OCI-LY3 (cell line): Measurements from ENCODE around the gene PIM3.

Experiments
- H2AFZ ChIP-seq: fragments of 200-600, 300-600 bp; shearing (Covaris generic); 2 replicates; pipeline ENCODE4 v1.6.0; 2014; ENCODE audit warnings: antibody characterized with exemption, low read depth, low read length
- H3K27ac ChIP-seq: fragments of 200-600, 300-600 bp; sonication (generic); 2 replicates; pipeline ENCODE4 v1.5.1; 2014; ENCODE audit warnings: mild to moderate bottlenecking, low read length, moderate library complexity, mixed read lengths
- H3K27me3 ChIP-seq: fragments of 200-600, 300-600 bp; sonication (generic); 2 replicates; pipeline ENCODE4 v1.6.1; 2014; ENCODE audit warnings: low read depth, low read length, mixed read lengths
- H3K36me3 ChIP-seq: fragments of 200-600, 300-600 bp; sonication (generic); replicated peaks from 2 replicates; pipeline ENCODE3; 2014; ENCODE audit warnings: low read depth, low read length, mixed read lengths
- H3K4me1 ChIP-seq: fragments of 300-600, 200-600 bp; sonication (generic); 2 replicates; pipeline ENCODE4 v1.6.1; 2014; ENCODE audit warnings: low read length, mixed read lengths
- H3K4me2 ChIP-seq: fragments of 200-600, 300-600 bp; sonication (generic); 2 replicates; pipeline ENCODE4 v1.6.1; 2014; ENCODE audit warnings: low read length, mixed read lengths
- H3K4me3 ChIP-seq: fragments of 300-600, 200-600 bp; sonication (generic); 2 replicates; pipeline ENCODE4 v1.5.1; 2014; ENCODE audit warnings: antibody characterized with exemption, mild to moderate bottlenecking, low read length, moderate library complexity
- H3K79me2 ChIP-seq: fragments of 300-600, 200-600 bp; shearing (Covaris generic); 2 replicates; pipeline ENCODE4 v1.6.1; 2014; ENCODE audit warnings: mild to moderate bottlenecking, low read length, mixed read lengths
- H3K9ac ChIP-seq: fragments of 300-600, 200-600 bp; shearing (Covaris generic); 2 replicates; pipeline ENCODE4 v1.6.0; 2014; ENCODE audit warnings: mild to moderate bottlenecking, low read length, moderate library complexity
- H3K9me3 ChIP-seq: fragments of 200-600, 300-600 bp; shearing (Covaris generic); 2 replicates; pipeline ENCODE4 v1.6.1; 2014; ENCODE audit warnings: low read length, mixed read lengths; ENCODE audit not compliant: insufficient read depth
- H4K20me1 ChIP-seq: fragments of 200-600, 300-600 bp; sonication (generic); 2 replicates; pipeline ENCODE4 v1.6.1; 2016; ENCODE audit warnings: low read length, mixed read lengths; ENCODE audit not compliant: insufficient read depth
- CTCF ChIP-seq: fragments of 200-600, 300-600 bp; sonication (generic); IDR thresholded peaks from 2 replicates; pipeline ENCODE4 v1.5.1; 2014; ENCODE audit warnings: antibody characterized with exemption, low read length, low read depth
- EZH2phosphoT487 ChIP-seq: fragments of 200-600 bp; shearing (Covaris generic); IDR thresholded peaks from 2 replicates; pipeline ENCODE4 v1.6.1; 2018; ENCODE audit warnings: antibody characterized with exemption, mixed run types, low read depth

Gene PIM3

GRCh38 chr22:49921508-49922278 is 38.9 kb upstream of the PIM3 start:
- no peak for TF ChIP-seq CTCF
- no peak for TF ChIP-seq EZH2phosphoT487
- H3K9me3 ChIP-seq, result peaks cover 3% of the 10 kb centered on the region; the same call in 1 of the 2 replicates
- H3K27ac ChIP-seq, result no peak overlapping the region
- no peaks in the 10 kb centered on the region for H3K27me3 ChIP-seq
- H3K36me3 ChIP-seq, result no peaks in the 10 kb centered on the region
- no peak overlapping the region for H3K4me2 ChIP-seq
- H3K4me1 ChIP-seq, result peaks cover 24% of the 10 kb centered on the region
- H3K4me3 ChIP-seq, result no peak overlapping the region
- H3K79me2 ChIP-seq, result no peaks in the 10 kb centered on the region
- H4K20me1 ChIP-seq, result no peaks in the 10 kb centered on the region
- H3K9ac ChIP-seq, result no peak overlapping the region
- no peak overlapping the region for H2AFZ ChIP-seq

- no peak overlapping the region for H2AFZ ChIP-seq
- H4K20me1 ChIP-seq, result no peaks in the 10 kb centered on the region
- H3K9ac ChIP-seq, result no peak overlapping the region
- H3K4me3 ChIP-seq, result no peak overlapping the region
- no peaks in the 10 kb centered on the region for H3K36me3 ChIP-seq
- no peaks in the 10 kb centered on the region for H3K79me2 ChIP-seq
- TF ChIP-seq EZH2phosphoT487 (no peak), CTCF (no peak)
- H3K4me2 ChIP-seq, result no peak overlapping the region
- no peaks in the 10 kb centered on the region for H3K27me3 ChIP-seq
- H3K9me3 ChIP-seq, result peaks cover 3% of the 10 kb centered on the region; the same call in 1 of the 2 replicates
- no peak overlapping the region for H3K27ac ChIP-seq
- peaks cover 19% of the 10 kb centered on the region for H3K4me1 ChIP-seq
These were observed 38.1 kb upstream of the PIM3 start for GRCh38 chr22:49922484-49922883.

- no peaks in the 10 kb centered on the region for H4K20me1 ChIP-seq
- no peaks in the 10 kb centered on the region for H3K79me2 ChIP-seq
- no peak overlapping the region for H3K4me3 ChIP-seq
- H3K27me3 ChIP-seq, result no peaks in the 10 kb centered on the region
- TF ChIP-seq CTCF, result no peak
- TF ChIP-seq EZH2phosphoT487, result no peak
- peaks cover 3% of the 10 kb centered on the region; the same call in 1 of the 2 replicates for H3K9me3 ChIP-seq
- H3K27ac ChIP-seq, result no peak overlapping the region
- H3K4me1 ChIP-seq, result peaks cover 19% of the 10 kb centered on the region
- no peak overlapping the region for H3K9ac ChIP-seq
- no peaks in the 10 kb centered on the region for H3K36me3 ChIP-seq
- H2AFZ ChIP-seq, result no peak overlapping the region
- H3K4me2 ChIP-seq, result no peak overlapping the region
These were observed 37.6 kb upstream of the PIM3 start for GRCh38 chr22:49922926-49923325.

- no peaks in the 10 kb centered on the region for H3K79me2 ChIP-seq
- H3K9me3 ChIP-seq, result peaks cover 3% of the 10 kb centered on the region; the same call in 1 of the 2 replicates
- no peaks in the 10 kb centered on the region for H4K20me1 ChIP-seq
- H3K27ac ChIP-seq, result no peak overlapping the region
- no peak overlapping the region for H3K4me2 ChIP-seq
- H2AFZ ChIP-seq, result no peak overlapping the region
- no peak overlapping the region for H3K4me3 ChIP-seq
- H3K36me3 ChIP-seq, result no peaks in the 10 kb centered on the region
- no peaks in the 10 kb centered on the region for H3K27me3 ChIP-seq
- TF ChIP-seq EZH2phosphoT487 (no peak), CTCF (peak; percentile 32)
- H3K4me1 ChIP-seq, result peaks cover 19% of the 10 kb centered on the region
- H3K9ac ChIP-seq, result no peak overlapping the region
These were observed 37.1 kb upstream of the PIM3 start for GRCh38 chr22:49923445-49923844.
